ENCODE measurements around the gene ERFL. TPM values are rescaled to one million over a fixed set of nuclear protein-coding genes. Genes with fewer than 3 reads are reported as not detected.

ERFL gene
- total RNA-seq, 1 donor from 2014 or later: 0.46 TPM

- H3K27ac Mint-ChIP-seq (ENCODE audit: unreplicated experiment): no peak overlapping the region
These were observed 28.4 kb upstream of the ERFL start for GRCh38 chr19:41956621-41957020.

GRCh38 chr19:41955521-41955920, 27.3 kb upstream of the ERFL start:
- peaks cover 25% of the 10 kb centered on the region for H3K4me1 Mint-ChIP-seq (ENCODE audit: unreplicated experiment)
- no peaks in the 10 kb centered on the region for H3K9me3 Mint-ChIP-seq (ENCODE audit: unreplicated experiment)
- H3K27ac Mint-ChIP-seq (ENCODE audit: unreplicated experiment): no peak overlapping the region
- no peak for TF ChIP-seq CTCF (IDR thresholded peaks at IDR 0.05; ENCODE audit: unreplicated experiment)
- no peak overlapping the region for H3K4me3 Mint-ChIP-seq (ENCODE audit: unreplicated experiment)
- peaks cover 14% of the 10 kb centered on the region for H3K36me3 Mint-ChIP-seq (ENCODE audit: low read depth, unreplicated experiment)
- DNase-seq (ENCODE audit: low spot score): no peak
- peaks cover 10% of the 10 kb centered on the region for H3K27me3 Mint-ChIP-seq (ENCODE audit: unreplicated experiment)

More at GRCh38 chr19:41956621-41957020, 28.4 kb upstream of the ERFL start:
- Mint-ChIP-seq H3K4me3 (ENCODE audit: unreplicated experiment) (peak overlapping the region; percentile 92), H3K9me3 (ENCODE audit: unreplicated experiment) (no peaks in the 10 kb centered on the region), H3K4me1 (ENCODE audit: unreplicated experiment) (peaks cover 28% of the 10 kb centered on the region), H3K36me3 (ENCODE audit: low read depth, unreplicated experiment) (peaks cover 14% of the 10 kb centered on the region), H3K27me3 (ENCODE audit: unreplicated experiment) (peaks cover 10% of the 10 kb centered on the region)
- no peak for TF ChIP-seq CTCF (IDR thresholded peaks at IDR 0.05; ENCODE audit: unreplicated experiment)
- DNase-seq (ENCODE audit: low spot score): no peak

GRCh38 chr19:41951686-41952172, 23.5 kb upstream of the ERFL start:
- TF ChIP-seq CTCF (IDR thresholded peaks at IDR 0.05; ENCODE audit: unreplicated experiment): peak; percentile 99
- Mint-ChIP-seq H3K9me3 (ENCODE audit: unreplicated experiment) (no peaks in the 10 kb centered on the region), H3K27ac (ENCODE audit: unreplicated experiment) (no peak overlapping the region), H3K36me3 (ENCODE audit: low read depth, unreplicated experiment) (peaks cover 9% of the 10 kb centered on the region), H3K4me1 (ENCODE audit: unreplicated experiment) (peaks cover 5% of the 10 kb centered on the region), H3K27me3 (ENCODE audit: unreplicated experiment) (peaks cover 4% of the 10 kb centered on the region), H3K4me3 (ENCODE audit: unreplicated experiment) (no peak overlapping the region)
- DNase-seq (ENCODE audit: low spot score): peak; percentile 90

GRCh38 chr19:41947091-41947490, 18.8 kb upstream of the ERFL start:
- Mint-ChIP-seq H3K27me3 (ENCODE audit: unreplicated experiment) (peaks cover 9% of the 10 kb centered on the region), H3K27ac (ENCODE audit: unreplicated experiment) (peak overlapping the region; percentile 9), H3K4me3 (ENCODE audit: unreplicated experiment) (peak overlapping the region; percentile 19), H3K36me3 (ENCODE audit: low read depth, unreplicated experiment) (peaks cover 8% of the 10 kb centered on the region), H3K9me3 (ENCODE audit: unreplicated experiment) (no peaks in the 10 kb centered on the region), H3K4me1 (ENCODE audit: unreplicated experiment) (peaks cover 2% of the 10 kb centered on the region)
- no peak for TF ChIP-seq CTCF (IDR thresholded peaks at IDR 0.05; ENCODE audit: unreplicated experiment)
- DNase-seq (ENCODE audit: low spot score): no peak

- no peak overlapping the region for H3K4me3 Mint-ChIP-seq (ENCODE audit: unreplicated experiment)
- peaks cover 14% of the 10 kb centered on the region for H3K36me3 Mint-ChIP-seq (ENCODE audit: low read depth, unreplicated experiment)
- no peak overlapping the region for H3K27ac Mint-ChIP-seq (ENCODE audit: unreplicated experiment)
- DNase-seq (ENCODE audit: low spot score): no peak
- H3K27me3 Mint-ChIP-seq (ENCODE audit: unreplicated experiment): peaks cover 14% of the 10 kb centered on the region
- TF ChIP-seq CTCF (IDR thresholded peaks at IDR 0.05; ENCODE audit: unreplicated experiment): no peak
- no peaks in the 10 kb centered on the region for H3K4me1 Mint-ChIP-seq (ENCODE audit: unreplicated experiment)
- no peaks in the 10 kb centered on the region for H3K9me3 Mint-ChIP-seq (ENCODE audit: unreplicated experiment)
These were observed 17.0 kb upstream of the ERFL start for GRCh38 chr19:41945135-41945766.
